IMR-90 (cell line): Measurements from ENCODE around the gene TMEM269. TPM values are rescaled to one million over a fixed set of nuclear protein-coding genes. Genes with fewer than 3 reads are reported as not detected.

Experiments used
- ATAC-seq: fragments of 200-7000 bp; cut with Tn5 transposase; 2 replicates; pipeline ENCODE4 v1.9.1; 2020; ENCODE audit warnings: low read depth, mild to moderate bottlenecking, moderate library complexity
- BruUV-seq: library from RNA; stranded (reverse); fragments of 400-500 nt; replicated peaks from 2 replicates; lab custom pipeline; 2021; lab: Mats Ljungman, UMichigan
- CTCF ChIA-PET: fragments of 300-600 bp; formaldehyde crosslinking; extraction: SDS; loops from one replicate; lab custom pipeline; 2021; ENCODE audit warnings: antibody characterized with exemption; lab: Yijun Ruan, JAX
- POLR2A ChIA-PET: fragments of 300-600 bp; sonication (Branson Sonifier 250); formaldehyde crosslinking; loops from one replicate; lab custom pipeline; 2022; ENCODE audit warnings: antibody characterized with exemption; ENCODE audit not compliant: unreplicated experiment; lab: Charles Lee
- DNase-seq: peaks from one replicate; pipeline ENCODE4 v3.0.0; 2013
- H2AFZ ChIP-seq: replicated peaks from 2 replicates; pipeline ENCODE3; 2013; ENCODE audit warnings: low read length, mild to moderate bottlenecking; ENCODE audit not compliant: poor library complexity
- H2AK5ac ChIP-seq: 2 replicates; pipeline ENCODE4 v1.6.1; 2013; ENCODE audit warnings: low read depth, low read length, inconsistent platforms
- H2AK9ac ChIP-seq: replicated peaks from 2 replicates; pipeline ENCODE3; 2013; ENCODE audit warnings: mild to moderate bottlenecking, low read depth, low read length, moderate library complexity; ENCODE audit not compliant: poor library complexity
- H2BK120ac ChIP-seq: 2 replicates; pipeline ENCODE4 v1.6.1; 2013; ENCODE audit warnings: low read depth, low read length, inconsistent platforms
- H2BK15ac ChIP-seq: 3 replicates; pipeline ENCODE4 v1.6.1; 2013; ENCODE audit warnings: low read depth, low read length, inconsistent platforms
- H2BK20ac ChIP-seq: 2 replicates; pipeline ENCODE4 v1.6.1; 2013; ENCODE audit warnings: low read depth, mild to moderate bottlenecking, inconsistent platforms, low read length, moderate library complexity
- H2BK5ac ChIP-seq: 2 replicates; pipeline ENCODE4 v1.6.1; 2013; ENCODE audit warnings: mild to moderate bottlenecking, low read depth, low read length, inconsistent platforms; ENCODE audit not compliant: poor library complexity, severe bottlenecking
- H3K14ac ChIP-seq: replicated peaks from 2 replicates; pipeline ENCODE4 v1.6.1; 2013; ENCODE audit warnings: low read depth, low read length, inconsistent platforms
- H3K18ac ChIP-seq: 2 replicates; pipeline ENCODE4 v1.6.1; 2013; ENCODE audit warnings: low read depth, low read length, control low read depth
- H3K23ac ChIP-seq: 2 replicates; pipeline ENCODE4 v1.6.1; 2013; ENCODE audit warnings: low read depth, low read length, inconsistent platforms
- H3K27ac ChIP-seq: 2 replicates; pipeline ENCODE4 v1.5.1; 2013; ENCODE audit warnings: mild to moderate bottlenecking, control low read depth, low read length; ENCODE audit not compliant: insufficient read depth
- H3K27me3 ChIP-seq: 2 replicates; pipeline ENCODE4 v1.6.1; 2013; ENCODE audit warnings: low read length; ENCODE audit not compliant: control insufficient read depth, insufficient read depth
- H3K36me3 ChIP-seq: 2 replicates; pipeline ENCODE4 v1.6.1; 2013; ENCODE audit warnings: low read length, mixed read lengths; ENCODE audit not compliant: control insufficient read depth, insufficient read depth
- H3K4ac ChIP-seq: 2 replicates; pipeline ENCODE4 v1.6.1; 2013; ENCODE audit warnings: low read depth, low read length, inconsistent platforms
- H3K4me1 ChIP-seq: 2 replicates; pipeline ENCODE4 v1.6.1; 2013; ENCODE audit warnings: low read length, mixed read lengths; ENCODE audit not compliant: control insufficient read depth, insufficient read depth
- H3K4me2 ChIP-seq: 2 replicates; pipeline ENCODE4 v1.6.1; 2013; ENCODE audit warnings: low read depth, mild to moderate bottlenecking, control low read depth, low read length, moderate library complexity
- H3K4me3 ChIP-seq: 2 replicates; pipeline ENCODE4 v1.5.1; 2013; ENCODE audit warnings: low read depth, mild to moderate bottlenecking, control low read depth, low read length, moderate library complexity; ENCODE audit not compliant: insufficient read depth
- H3K56ac ChIP-seq: 2 replicates; pipeline ENCODE4 v1.6.1; 2013; ENCODE audit warnings: low read length, inconsistent platforms; ENCODE audit not compliant: insufficient read depth; ENCODE audit errors: extremely low read depth
- H3K79me1 ChIP-seq, 2 experiments: 2 replicates each; pipeline ENCODE4 v1.6.1; 2013; ENCODE audit warnings: low read length in 2 of 2, inconsistent platforms in 1 of 2, low read depth in 1 of 2
- H3K9ac ChIP-seq: 2 replicates; pipeline ENCODE4 v1.6.1; 2013; ENCODE audit warnings: low read depth, low read length, control low read depth
- H3K9me1 ChIP-seq: 2 replicates; pipeline ENCODE4 v1.6.1; 2013; ENCODE audit warnings: low read length, inconsistent platforms; ENCODE audit not compliant: insufficient read depth
- H3K9me3 ChIP-seq: 2 replicates; pipeline ENCODE4 v1.6.1; 2013; ENCODE audit warnings: low read length; ENCODE audit not compliant: control insufficient read depth, insufficient read depth
- H4K20me1 ChIP-seq: 2 replicates; pipeline ENCODE4 v1.6.1; 2013; ENCODE audit warnings: low read length, inconsistent platforms; ENCODE audit not compliant: insufficient read depth
- H4K5ac ChIP-seq: 2 replicates; pipeline ENCODE4 v1.6.1; 2013; ENCODE audit warnings: mild to moderate bottlenecking, low read depth, low read length, control low read depth
- H4K8ac ChIP-seq, 2 experiments: 2 replicates each; pipeline ENCODE4 v1.6.1; 2013; ENCODE audit warnings: low read depth in 2 of 2, low read length in 2 of 2, control low read depth in 1 of 2, inconsistent platforms in 1 of 2
- H4K91ac ChIP-seq: 2 replicates; pipeline ENCODE4 v1.6.1; 2013; ENCODE audit warnings: low read depth, low read length, inconsistent platforms; ENCODE audit not compliant: insufficient read depth
- BHLHE40 ChIP-seq: fragments of 150-350 bp; IDR thresholded peaks from 2 replicates; pipeline ENCODE4 v1.6.1; 2016; ENCODE audit warnings: mild to moderate bottlenecking, low read depth, low read length
- CEBPB ChIP-seq: IDR thresholded peaks from 2 replicates; pipeline ENCODE4 v1.6.1; 2012; ENCODE audit warnings: low read depth, low read length, improper control_type of control experiment
- CHD1 ChIP-seq: IDR thresholded peaks from 2 replicates; pipeline ENCODE4 v1.6.1; 2012; ENCODE audit warnings: low read depth, low read length, improper control_type of control experiment
- MAFK ChIP-seq: IDR thresholded peaks from 2 replicates; pipeline ENCODE4 v1.6.1; 2012; ENCODE audit warnings: low read depth, low read length, improper control_type of control experiment
- MAZ ChIP-seq: IDR thresholded peaks from 2 replicates; pipeline ENCODE4 v1.6.1; 2012; ENCODE audit warnings: low read depth, mild to moderate bottlenecking, low read length, improper control_type of control experiment, moderate library complexity, borderline replicate concordance
- NFE2L2 ChIP-seq: fragments of 150-350 bp; IDR thresholded peaks from 2 replicates; pipeline ENCODE4 v1.6.1; 2016; ENCODE audit warnings: low read depth, mild to moderate bottlenecking, low read length
- RAD21 ChIP-seq: IDR thresholded peaks from 2 replicates; pipeline ENCODE4 v1.6.1; 2012; ENCODE audit warnings: low read length, improper control_type of control experiment
- RFX5 ChIP-seq: IDR thresholded peaks from 2 replicates; pipeline ENCODE4 v1.8.0; 2012; ENCODE audit warnings: low read depth, mild to moderate bottlenecking, low read length, moderate library complexity
- SMC3 ChIP-seq: fragments of 150-350 bp; IDR thresholded peaks from 2 replicates; pipeline ENCODE4 v1.6.1; 2016; ENCODE audit warnings: low read depth, mild to moderate bottlenecking, antibody characterized with exemption, low read length, moderate library complexity
- WGBS, 2 experiments: methylation state at CpG; one replicate each; pipeline versions ENCODE4 v1.1.5 to v1.1.7; 2013; ENCODE audit warnings: missing lambda C conversion rate in 2 of 2; ENCODE audit not compliant: insufficient read length in 1 of 2; ENCODE audit errors: extremely low coverage in 2 of 2; 5-methylcytosine and 5-hydroxymethylcytosine counted together
- dilution Hi-C: fragments of 300-500 bp; cut with HindIII; formaldehyde crosslinking; loops from one replicate; pipeline ENCODE4 v1.14.3; 2018; ENCODE audit warnings: low sequenced_read_pairs; ENCODE audit not compliant: unreplicated experiment
- in situ Hi-C: fragments of 300-500 bp; cut with MboI; formaldehyde crosslinking; loops from 3 replicates; pipeline ENCODE4 v1.14.3; 2019; ENCODE audit warnings: low sequenced_read_pairs, inconsistent platforms, mixed read lengths
- intact Hi-C: fragments of 100-400 bp; cut with micrococcal nuclease; formaldehyde crosslinking; loops from 2 replicates; pipeline ENCODE4 v1.10.0; 2022
- polyA plus RNA-seq, 3 experiments: library from polyadenylated mRNA; depleted of rRNA; stranded (reverse); fragments of >200 nt; gene quantifications; 2 replicates each; pipeline ENCODE4 v1.2.3, GENCODE V29; 2012; ENCODE audit warnings: low replicate concordance in 1 of 3
- total RNA-seq: library from RNA; depleted of rRNA; stranded (reverse); fragments of >200 nt; gene quantifications from 2 replicates; pipeline ENCODE4 v1.2.3, GENCODE V29; 2012
- TF ChIP-seq, protein P1 (sequence below): fragments of 150-350 bp; IDR thresholded peaks from 2 replicates; pipeline ENCODE4 v1.6.1; 2016; ENCODE audit warnings: low read depth, mild to moderate bottlenecking, low read length, moderate library complexity, borderline replicate concordance
- TF ChIP-seq, protein P2 (sequence below): conservative IDR thresholded peaks from 2 replicates; pipeline ENCODE4 v1.5.1; 2012; ENCODE audit warnings: mild to moderate bottlenecking, low read depth, low read length, improper control_type of control experiment

Gene TMEM269
- total and polyA plus RNA-seq, 2 of the 4 experiments (the other 2 are of a cell fraction): not detected

DNA sequence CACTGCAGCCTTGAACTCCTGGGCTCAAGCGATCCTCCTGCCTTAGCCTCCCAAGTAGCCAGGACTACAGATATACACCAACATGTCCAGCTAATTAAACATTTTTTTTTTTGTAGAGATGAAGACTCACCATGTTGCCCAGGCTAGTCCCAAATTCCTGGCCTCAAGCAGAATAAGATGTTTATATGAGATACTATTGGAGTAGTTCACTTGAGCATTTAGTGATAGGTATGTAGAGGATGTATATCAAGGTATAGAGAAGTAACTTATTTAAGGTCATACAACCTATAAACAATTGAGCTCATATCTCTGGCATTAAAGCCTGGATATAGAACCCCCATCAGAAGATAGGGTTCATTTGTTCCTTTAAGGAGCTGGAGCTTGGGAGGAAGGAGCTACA, 4.6 kb upstream of the TMEM269 start:
- H4K20me1 ChIP-seq: no peaks in the 10 kb centered on the region; the same call in 1 of the 2 replicates
- H3K79me1 ChIP-seq: peaks cover 3 to 9% of the 10 kb centered on the region in 2 experiments; a peak in 2 of 4 replicates
- no peaks in the 10 kb centered on the region for H3K4me1 ChIP-seq
- dilution Hi-C loops (no loop called here), in situ Hi-C loops (loop anchor here (10.0 kb wide), 1 partner anchor 135 kb away; no protein-coding TSS in a partner anchor), intact Hi-C loops (no loop called here)
- H2AK5ac ChIP-seq: no peak overlapping the region
- no peak overlapping the region for H3K14ac ChIP-seq
- TF ChIP-seq MAZ (no peak), RFX5 (no peak), NFE2L2 (no peak), SMC3 (no peak), RAD21 (no peak), MAFK (no peak), CEBPB (no peak), BHLHE40 (no peak), CHD1 (no peak)
- TF ChIP-seq, protein P1, sequence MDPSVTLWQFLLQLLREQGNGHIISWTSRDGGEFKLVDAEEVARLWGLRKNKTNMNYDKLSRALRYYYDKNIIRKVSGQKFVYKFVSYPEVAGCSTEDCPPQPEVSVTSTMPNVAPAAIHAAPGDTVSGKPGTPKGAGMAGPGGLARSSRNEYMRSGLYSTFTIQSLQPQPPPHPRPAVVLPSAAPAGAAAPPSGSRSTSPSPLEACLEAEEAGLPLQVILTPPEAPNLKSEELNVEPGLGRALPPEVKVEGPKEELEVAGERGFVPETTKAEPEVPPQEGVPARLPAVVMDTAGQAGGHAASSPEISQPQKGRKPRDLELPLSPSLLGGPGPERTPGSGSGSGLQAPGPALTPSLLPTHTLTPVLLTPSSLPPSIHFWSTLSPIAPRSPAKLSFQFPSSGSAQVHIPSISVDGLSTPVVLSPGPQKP: no peak
- TF ChIP-seq, protein P2, sequence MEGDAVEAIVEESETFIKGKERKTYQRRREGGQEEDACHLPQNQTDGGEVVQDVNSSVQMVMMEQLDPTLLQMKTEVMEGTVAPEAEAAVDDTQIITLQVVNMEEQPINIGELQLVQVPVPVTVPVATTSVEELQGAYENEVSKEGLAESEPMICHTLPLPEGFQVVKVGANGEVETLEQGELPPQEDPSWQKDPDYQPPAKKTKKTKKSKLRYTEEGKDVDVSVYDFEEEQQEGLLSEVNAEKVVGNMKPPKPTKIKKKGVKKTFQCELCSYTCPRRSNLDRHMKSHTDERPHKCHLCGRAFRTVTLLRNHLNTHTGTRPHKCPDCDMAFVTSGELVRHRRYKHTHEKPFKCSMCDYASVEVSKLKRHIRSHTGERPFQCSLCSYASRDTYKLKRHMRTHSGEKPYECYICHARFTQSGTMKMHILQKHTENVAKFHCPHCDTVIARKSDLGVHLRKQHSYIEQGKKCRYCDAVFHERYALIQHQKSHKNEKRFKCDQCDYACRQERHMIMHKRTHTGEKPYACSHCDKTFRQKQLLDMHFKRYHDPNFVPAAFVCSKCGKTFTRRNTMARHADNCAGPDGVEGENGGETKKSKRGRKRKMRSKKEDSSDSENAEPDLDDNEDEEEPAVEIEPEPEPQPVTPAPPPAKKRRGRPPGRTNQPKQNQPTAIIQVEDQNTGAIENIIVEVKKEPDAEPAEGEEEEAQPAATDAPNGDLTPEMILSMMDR: no peak
- no peak overlapping the region for H3K56ac ChIP-seq
- no peak overlapping the region for H4K5ac ChIP-seq
- peaks cover under 1% of the 10 kb centered on the region; the same call in 1 of the 2 replicates for H3K9me1 ChIP-seq
- H3K27ac ChIP-seq: no peak overlapping the region
- H4K91ac ChIP-seq: no peak overlapping the region
- no peak overlapping the region for H3K9ac ChIP-seq
- CTCF ChIA-PET: interaction anchor here (1.0 kb wide), 1 partner anchor 293 kb away, joined by 5 read pairs; no protein-coding TSS in a partner anchor
- no peak overlapping the region for H4K8ac ChIP-seq
- H2BK5ac ChIP-seq: no peak overlapping the region
- BruUV-seq: no TSS peak
- no peak overlapping the region for H3K4ac ChIP-seq
- DNase-seq (no peak), ATAC-seq (no peak)
- no peak overlapping the region for H2BK120ac ChIP-seq
- WGBS, 2 experiments: no CpG with 5 or more reads among the region's 1 CpG
- H2BK20ac ChIP-seq: no peak overlapping the region
- H3K36me3 ChIP-seq: peaks cover 16% of the 10 kb centered on the region
- H3K9me3 ChIP-seq: no peaks in the 10 kb centered on the region
- no peak overlapping the region for H3K4me3 ChIP-seq
- POLR2A ChIA-PET: no interaction called here
- H3K18ac ChIP-seq: no peak overlapping the region
- no peaks in the 10 kb centered on the region for H3K27me3 ChIP-seq
- H2AK9ac ChIP-seq: no peak overlapping the region
- H2BK15ac ChIP-seq: no peak overlapping the region
- no peak overlapping the region for H2AFZ ChIP-seq
- H3K4me2 ChIP-seq: no peak overlapping the region
- no peak overlapping the region for H3K23ac ChIP-seq
